H9 (cell line): ENCODE data around the gene VASH2. TPM values are rescaled to one million over a fixed set of nuclear protein-coding genes. Genes with fewer than 3 reads are reported as not detected.
A peak's percentile ranks its signal among the peaks of the same experiment; 100 is the strongest.

Experiments
- DNase-seq: peaks from one replicate; pipeline ENCODE4 v3.0.0-alpha.2; 2017
- H2AFZ ChIP-seq: one replicate; pipeline ENCODE4 v1.6.1; 2013; ENCODE audit warnings: mild to moderate bottlenecking, low read length, control low read depth, moderate library complexity
- H2AK5ac ChIP-seq: 2 replicates; pipeline ENCODE4 v1.6.1; 2013; ENCODE audit warnings: low read length, control low read depth, mixed read lengths; ENCODE audit not compliant: insufficient read length
- H2BK120ac ChIP-seq: one replicate; pipeline ENCODE4 v1.6.1; 2013; ENCODE audit warnings: low read depth, mild to moderate bottlenecking, low read length, control low read depth, inconsistent platforms; ENCODE audit not compliant: poor library complexity, severe bottlenecking
- H2BK12ac ChIP-seq: 2 replicates; pipeline ENCODE4 v1.6.1; 2013; ENCODE audit warnings: low read length, control low read depth, mixed read lengths, low read depth; ENCODE audit not compliant: insufficient read length
- H2BK15ac ChIP-seq: 2 replicates; pipeline ENCODE4 v1.6.1; 2013; ENCODE audit warnings: low read depth, low read length, control low read depth
- H2BK20ac ChIP-seq: one replicate; pipeline ENCODE4 v1.6.1; 2013; ENCODE audit warnings: low read depth, mild to moderate bottlenecking, low read length, control low read depth, inconsistent platforms; ENCODE audit not compliant: poor library complexity, severe bottlenecking
- H2BK5ac ChIP-seq: 2 replicates; pipeline ENCODE4 v1.6.1; 2013; ENCODE audit warnings: low read length, control low read depth, mixed read lengths; ENCODE audit not compliant: insufficient read length
- H3K14ac ChIP-seq: 2 replicates; pipeline ENCODE4 v1.6.1; 2013; ENCODE audit warnings: low read length, control low read depth; ENCODE audit not compliant: insufficient read depth
- H3K18ac ChIP-seq: 2 replicates; pipeline ENCODE4 v1.6.1; 2013; ENCODE audit warnings: low read depth, mild to moderate bottlenecking, mixed read lengths, low read length, control low read depth; ENCODE audit not compliant: insufficient read length
- H3K23ac ChIP-seq: 2 replicates; pipeline ENCODE4 v1.6.1; 2013; ENCODE audit warnings: low read length, control low read depth, mixed read lengths, low read depth; ENCODE audit not compliant: insufficient read length
- H3K23me2 ChIP-seq: 2 replicates; pipeline ENCODE4 v1.6.1; 2013; ENCODE audit warnings: low read depth, mild to moderate bottlenecking, mixed read lengths, low read length, control low read depth; ENCODE audit not compliant: insufficient read length, poor library complexity, severe bottlenecking
- H3K27ac ChIP-seq: 2 replicates; pipeline ENCODE4 v1.5.1; 2013; ENCODE audit warnings: low read length, control low read depth, mixed read lengths, low read depth; ENCODE audit not compliant: insufficient read length
- H3K27me3 ChIP-seq: 2 replicates; pipeline ENCODE4 v1.6.1; 2013; ENCODE audit warnings: low read length, control low read depth, inconsistent platforms; ENCODE audit not compliant: insufficient read depth
- H3K4ac ChIP-seq: 2 replicates; pipeline ENCODE4 v1.6.1; 2013; ENCODE audit warnings: low read depth, mild to moderate bottlenecking, control low read depth, inconsistent platforms, low read length, moderate library complexity
- H3K4me1 ChIP-seq: 2 replicates; pipeline ENCODE4 v1.6.1; 2013; ENCODE audit warnings: low read length, control low read depth, inconsistent platforms; ENCODE audit not compliant: insufficient read depth
- H3K4me2 ChIP-seq: 2 replicates; pipeline ENCODE4 v1.6.1; 2013; ENCODE audit warnings: low read length, control low read depth, mixed read lengths; ENCODE audit not compliant: insufficient read length, insufficient read depth
- H3K56ac ChIP-seq: 2 replicates; pipeline ENCODE4 v1.6.1; 2013; ENCODE audit warnings: low read depth, mild to moderate bottlenecking, mixed read lengths, low read length, control low read depth; ENCODE audit not compliant: insufficient read length
- H3K79me1 ChIP-seq: 2 replicates; pipeline ENCODE4 v1.6.1; 2013; ENCODE audit warnings: low read depth, mild to moderate bottlenecking, moderate library complexity, low read length, control low read depth, inconsistent platforms; ENCODE audit not compliant: insufficient read depth, poor library complexity, severe bottlenecking
- H3K79me2 ChIP-seq: 2 replicates; pipeline ENCODE4 v1.6.1; 2013; ENCODE audit warnings: low read length, control low read depth, inconsistent platforms; ENCODE audit not compliant: insufficient read depth
- H3K9ac ChIP-seq: 2 replicates; pipeline ENCODE4 v1.6.1; 2013; ENCODE audit warnings: low read length, control low read depth, mixed read lengths; ENCODE audit not compliant: insufficient read length; ENCODE audit errors: extremely low read depth
- H3K9me3 ChIP-seq: one replicate; pipeline ENCODE4 v1.6.1; 2013; ENCODE audit warnings: low read depth, low read length, inconsistent platforms; ENCODE audit not compliant: control insufficient read depth
- H3T11ph ChIP-seq: one replicate; pipeline ENCODE4 v1.6.1; 2013; ENCODE audit warnings: mild to moderate bottlenecking, low read length, control low read depth, inconsistent platforms
- H4K20me1 ChIP-seq: one replicate; pipeline ENCODE4 v1.6.1; 2013; ENCODE audit not compliant: control insufficient read depth, insufficient read length, insufficient read depth
- H4K5ac ChIP-seq: 2 replicates; pipeline ENCODE4 v1.6.1; 2013; ENCODE audit warnings: low read depth, mild to moderate bottlenecking, mixed read lengths, low read length, control low read depth; ENCODE audit not compliant: insufficient read length
- H4K8ac ChIP-seq: replicated peaks from 2 replicates; pipeline ENCODE4 v1.6.1; 2013; ENCODE audit warnings: low read length, control low read depth, mixed read lengths, low read depth; ENCODE audit not compliant: insufficient read length
- H4K91ac ChIP-seq: 2 replicates; pipeline ENCODE4 v1.6.1; 2013; ENCODE audit warnings: low read depth, mild to moderate bottlenecking, moderate library complexity, mixed read lengths, low read length, control low read depth; ENCODE audit not compliant: insufficient read length
- H3K27ac Mint-ChIP-seq, 3 experiments: 2 replicates in 2 of 3; 3 replicates in 1 of 3; pipeline ENCODE4 v1.8.0; 2020 to 2021; ENCODE audit warnings: mixed read lengths in 3 of 3, mild to moderate bottlenecking in 1 of 3, moderate library complexity in 1 of 3
- H3K27me3 Mint-ChIP-seq: 2 replicates; pipeline ENCODE4 v1.8.0; 2021; ENCODE audit warnings: low read depth, mild to moderate bottlenecking, moderate library complexity, mixed read lengths
- H3K36me3 Mint-ChIP-seq, 3 experiments: 2 replicates in 2 of 3; 3 replicates in 1 of 3; pipeline ENCODE4 v1.8.0; 2020 to 2021; ENCODE audit warnings: low read depth in 3 of 3, mixed read lengths in 3 of 3; ENCODE audit not compliant: insufficient read depth in 1 of 3
- H3K4me1 Mint-ChIP-seq, 2 experiments: 2 replicates each; pipeline ENCODE4 v1.8.0; 2020; ENCODE audit warnings: mixed read lengths in 2 of 2
- H3K4me3 Mint-ChIP-seq, 2 experiments: 2 replicates in 1 of 2; 3 replicates in 1 of 2; pipeline ENCODE4 v1.8.0; 2020 to 2021; ENCODE audit warnings: mild to moderate bottlenecking in 2 of 2, mixed read lengths in 2 of 2, moderate library complexity in 1 of 2
- H3K9me3 Mint-ChIP-seq, 2 experiments: 2 replicates in 1 of 2; 3 replicates in 1 of 2; pipeline ENCODE4 v1.8.0; 2020; ENCODE audit warnings: mild to moderate bottlenecking in 2 of 2, mixed read lengths in 2 of 2, moderate library complexity in 1 of 2
- WGBS: extraction: QIAGEN DNeasy Blood & Tissue Kit; methylation state at CpG from one replicate; pipeline ENCODE4 v1.1.7; 2013; ENCODE audit warnings: missing lambda C conversion rate, low lambda C conversion rate, mixed read lengths; ENCODE audit not compliant: insufficient read length; ENCODE audit errors: extremely low coverage; 5-methylcytosine and 5-hydroxymethylcytosine counted together
- total RNA-seq: library from RNA; stranded (reverse); gene quantifications from 2 replicates; pipeline ENCODE4 v1.2.1, GENCODE V29; 2021
- TF ChIP-seq, protein P1 (sequence below): fragments of 200-600 bp; sonication (generic); conservative IDR thresholded peaks from 3 replicates; pipeline ENCODE4 v1.8.0; 2021; ENCODE audit warnings: antibody characterized with exemption, mild to moderate bottlenecking

VASH2 gene
- total RNA-seq, 1 experiment from 2014 or later: 76.1 TPM

DNA sequence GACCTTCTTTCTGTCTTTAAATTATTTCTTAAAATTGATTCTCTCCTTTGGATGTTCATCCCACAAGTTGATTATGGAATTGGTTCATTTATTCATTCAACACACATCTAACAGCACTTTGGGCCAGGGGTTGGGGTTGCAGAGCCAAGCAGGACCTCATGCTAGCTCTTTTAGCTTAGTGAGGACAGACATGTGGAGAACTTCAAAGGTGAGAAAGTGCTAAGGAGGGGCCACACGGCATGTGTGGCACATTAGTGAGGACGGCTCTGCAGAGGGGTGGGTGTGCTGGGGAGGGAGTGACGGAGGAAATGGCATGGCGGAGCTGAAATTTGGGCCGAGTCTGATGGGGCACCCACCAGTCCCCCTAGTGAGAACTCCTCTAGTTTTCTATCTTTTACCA, 32.5 kb upstream of the VASH2 start:
- DNase-seq: peak; percentile 22
- no peaks in the 10 kb centered on the region for H3K27me3 ChIP-seq
- no peak overlapping the region for H2BK120ac ChIP-seq
- H4K5ac ChIP-seq: no peak overlapping the region
- H3K56ac ChIP-seq: no peak overlapping the region
- peaks cover 53 to 56% of the 10 kb centered on the region in 2 experiments for H3K4me1 Mint-ChIP-seq
- H4K8ac ChIP-seq: no peak overlapping the region
- no peaks in the 10 kb centered on the region for H3K9me3 ChIP-seq
- no peak overlapping the region for H2BK15ac ChIP-seq
- H3K79me2 ChIP-seq: no peaks in the 10 kb centered on the region; the same call in 1 of the 2 replicates
- H3K4me1 ChIP-seq: no peaks in the 10 kb centered on the region; the same call in 1 of the 2 replicates
- H3K14ac ChIP-seq: no peak overlapping the region
- no peaks in the 10 kb centered on the region for H4K20me1 ChIP-seq
- H2AK5ac ChIP-seq: no peak overlapping the region
- no peaks in the 10 kb centered on the region for H3K23me2 ChIP-seq
- H4K91ac ChIP-seq: no peak overlapping the region
- H3T11ph ChIP-seq: no peak overlapping the region
- peak overlapping the region in 1 of 2 experiments; percentile 27; a peak in 2 of 5 replicates for H3K4me3 Mint-ChIP-seq
- H3K4ac ChIP-seq: no peak overlapping the region
- H3K79me1 ChIP-seq: no peaks in the 10 kb centered on the region
- no peak overlapping the region for H2BK12ac ChIP-seq
- no peak overlapping the region for H2BK5ac ChIP-seq
- no peak overlapping the region for H3K23ac ChIP-seq
- no CpG with 5 or more reads among the region's 5 CpGs for WGBS
- H3K9me3 Mint-ChIP-seq: no peaks in the 10 kb centered on the region
- H3K27ac ChIP-seq: no peak overlapping the region
- H3K18ac ChIP-seq: no peak overlapping the region
- TF ChIP-seq, protein P1, sequence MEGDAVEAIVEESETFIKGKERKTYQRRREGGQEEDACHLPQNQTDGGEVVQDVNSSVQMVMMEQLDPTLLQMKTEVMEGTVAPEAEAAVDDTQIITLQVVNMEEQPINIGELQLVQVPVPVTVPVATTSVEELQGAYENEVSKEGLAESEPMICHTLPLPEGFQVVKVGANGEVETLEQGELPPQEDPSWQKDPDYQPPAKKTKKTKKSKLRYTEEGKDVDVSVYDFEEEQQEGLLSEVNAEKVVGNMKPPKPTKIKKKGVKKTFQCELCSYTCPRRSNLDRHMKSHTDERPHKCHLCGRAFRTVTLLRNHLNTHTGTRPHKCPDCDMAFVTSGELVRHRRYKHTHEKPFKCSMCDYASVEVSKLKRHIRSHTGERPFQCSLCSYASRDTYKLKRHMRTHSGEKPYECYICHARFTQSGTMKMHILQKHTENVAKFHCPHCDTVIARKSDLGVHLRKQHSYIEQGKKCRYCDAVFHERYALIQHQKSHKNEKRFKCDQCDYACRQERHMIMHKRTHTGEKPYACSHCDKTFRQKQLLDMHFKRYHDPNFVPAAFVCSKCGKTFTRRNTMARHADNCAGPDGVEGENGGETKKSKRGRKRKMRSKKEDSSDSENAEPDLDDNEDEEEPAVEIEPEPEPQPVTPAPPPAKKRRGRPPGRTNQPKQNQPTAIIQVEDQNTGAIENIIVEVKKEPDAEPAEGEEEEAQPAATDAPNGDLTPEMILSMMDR: no peak
- H2AFZ ChIP-seq: no peak overlapping the region
- no peak overlapping the region for H3K9ac ChIP-seq
- H3K36me3 Mint-ChIP-seq: peaks cover 12 to 40% (median 28%) of the 10 kb centered on the region in 3 experiments
- no peak overlapping the region for H3K4me2 ChIP-seq
- H2BK20ac ChIP-seq: no peak overlapping the region
- no peaks in the 10 kb centered on the region for H3K27me3 Mint-ChIP-seq
- H3K27ac Mint-ChIP-seq: no peak overlapping the region
